ENCODE results near the gene CD300H. TPM values are rescaled to one million over a fixed set of nuclear protein-coding genes. Genes with fewer than 3 reads are reported as not detected.

Gene CD300H
- total RNA-seq, 1 experiment from 2014 or later, result not detected

- POLR2A ChIA-PET (ENCODE audit: low non-redundant PET), result no interaction called here
- Histone ChIP-seq H3K4me1 (ENCODE audit: insufficient read depth, low read length, poor library complexity, severe bottlenecking) (no peaks in the 10 kb centered on the region), H3K36me3 (ENCODE audit: insufficient read depth, low read length, poor library complexity, severe bottlenecking) (no peaks in the 10 kb centered on the region), H3K27ac (ENCODE audit: low read depth, low read length, poor library complexity, severe bottlenecking) (no peak within 1 kb of the TSS), H3K4me3 (ENCODE audit: low read depth, low read length, poor library complexity, severe bottlenecking) (no peak within 1 kb of the TSS), H3K27me3 (replicated peaks; ENCODE audit: insufficient read depth, low read depth, low read length, poor library complexity) (no peaks in the 10 kb centered on the region), H3K9me3 (ENCODE audit: low read depth, low read length, poor library complexity, severe bottlenecking) (no peaks in the 10 kb centered on the region)
- CTCF ChIA-PET, result no interaction called here
- TF ChIP-seq CTCF (conservative IDR thresholded peaks at IDR 0.05; ENCODE audit: low read depth, low read length) (no peak), EZH2 (IDR thresholded peaks at IDR 0.05; ENCODE audit: borderline replicate concordance, low read depth, low read length, poor library complexity, severe bottlenecking) (no peak)
- BruUV-seq (replicated peaks), result no TSS peak
- no peak for DNase-seq (ENCODE audit: low spot score)
- intact Hi-C loops (cut with micrococcal nuclease; ENCODE audit: unreplicated experiment), result no loop called here
These were observed 21.5 kb downstream of the CD300H start, which contains the start of gene CD300C for GRCh38 chr17:74545843-74546230. Gene CD300C (minus strand): TSS chr17:74546115. CDS start chr17:74545782, 333 bp downstream.

- DNase-seq (ENCODE audit: low spot score), result no peak
- no peaks in the 10 kb centered on the region for H3K36me3 ChIP-seq (ENCODE audit: insufficient read depth, low read length, poor library complexity, severe bottlenecking)
- no peak overlapping the region for H3K27ac ChIP-seq (ENCODE audit: low read depth, low read length, poor library complexity, severe bottlenecking)
- no peaks in the 10 kb centered on the region for H3K27me3 ChIP-seq (replicated peaks; ENCODE audit: insufficient read depth, low read depth, low read length, poor library complexity)
- BruUV-seq (replicated peaks), result no TSS peak
- no peak overlapping the region for H3K4me3 ChIP-seq (ENCODE audit: low read depth, low read length, poor library complexity, severe bottlenecking)
- ChIA-PET CTCF (no interaction called here), POLR2A (ENCODE audit: low non-redundant PET) (no interaction called here)
- H3K4me1 ChIP-seq (ENCODE audit: insufficient read depth, low read length, poor library complexity, severe bottlenecking), result no peaks in the 10 kb centered on the region
- H3K9me3 ChIP-seq (ENCODE audit: low read depth, low read length, poor library complexity, severe bottlenecking), result no peaks in the 10 kb centered on the region
- no peak for TF ChIP-seq EZH2 (IDR thresholded peaks at IDR 0.05; ENCODE audit: borderline replicate concordance, low read depth, low read length, poor library complexity, severe bottlenecking)
- TF ChIP-seq CTCF (conservative IDR thresholded peaks at IDR 0.05; ENCODE audit: low read depth, low read length), result no peak
- intact Hi-C loops (cut with micrococcal nuclease; ENCODE audit: unreplicated experiment), result no loop called here
These were observed 22.1 kb downstream of the CD300H start for GRCh38 chr17:74544991-74545842.

- no peak overlapping the region for H3K27ac ChIP-seq (ENCODE audit: low read depth, low read length, poor library complexity, severe bottlenecking)
- no peak for DNase-seq (ENCODE audit: low spot score)
- ChIA-PET CTCF (no interaction called here), POLR2A (ENCODE audit: low non-redundant PET) (no interaction called here)
- BruUV-seq (replicated peaks), result no TSS peak
- H3K36me3 ChIP-seq (ENCODE audit: insufficient read depth, low read length, poor library complexity, severe bottlenecking), result no peaks in the 10 kb centered on the region
- no peaks in the 10 kb centered on the region for H3K9me3 ChIP-seq (ENCODE audit: low read depth, low read length, poor library complexity, severe bottlenecking)
- TF ChIP-seq CTCF (conservative IDR thresholded peaks at IDR 0.05; ENCODE audit: low read depth, low read length), result no peak
- intact Hi-C loops (cut with micrococcal nuclease; ENCODE audit: unreplicated experiment), result no loop called here
- H3K4me3 ChIP-seq (ENCODE audit: low read depth, low read length, poor library complexity, severe bottlenecking), result no peak overlapping the region
- H3K4me1 ChIP-seq (ENCODE audit: insufficient read depth, low read length, poor library complexity, severe bottlenecking), result no peaks in the 10 kb centered on the region
- peaks cover 3% of the 10 kb centered on the region for H3K27me3 ChIP-seq (replicated peaks; ENCODE audit: insufficient read depth, low read depth, low read length, poor library complexity)
These were observed 23.2 kb downstream of the CD300H start for GRCh38 chr17:74543891-74544760.
